Uterus (tissue), 4 donors: ENCODE data around the gene MRPL14. TPM values are rescaled to one million over a fixed set of nuclear protein-coding genes. Genes with fewer than 3 reads are reported as not detected.

Experiments
- DNase-seq, 2 donors: peaks; one replicate each; pipeline ENCODE4 v3.0.0-alpha.2; 2019 to 2020
- H3K27ac ChIP-seq, 2 donors: fragments of 200-600 bp; sonication (generic); 1 replicate in 1 of 2; 2 replicates in 1 of 2; pipeline ENCODE4 v1.5.1; 2016 to 2018
- H3K27me3 ChIP-seq, 2 donors: fragments of 200-600 bp; sonication (generic); one replicate each; pipeline ENCODE4 v1.5.1; 2018 to 2019; ENCODE audit warnings: control low read depth in 1 of 2
- H3K36me3 ChIP-seq, 2 donors: fragments of 200-600 bp; sonication (generic); one replicate each; pipeline ENCODE4 v1.5.1; 2019; ENCODE audit warnings: control low read depth in 1 of 2
- H3K4me1 ChIP-seq, 2 donors: fragments of 200-600 bp; sonication (generic); one replicate each; pipeline ENCODE4 v1.5.1; 2018 to 2019; ENCODE audit warnings: control low read depth in 1 of 2
- H3K4me3 ChIP-seq, 2 donors: fragments of 200-600 bp; sonication (generic); 1 replicate in 1 of 2; 2 replicates in 1 of 2; pipeline ENCODE4 v1.5.1; 2018 to 2019; ENCODE audit warnings: mild to moderate bottlenecking in 1 of 2
- H3K9me3 ChIP-seq, 2 donors: fragments of 200-600 bp; sonication (generic); one replicate each; pipeline ENCODE4 v1.5.1; 2019; ENCODE audit warnings: control low read depth in 1 of 2
- POLR2A ChIP-seq, 2 donors: fragments of 450-650 bp; IDR thresholded peaks; one replicate each; pipeline ENCODE4 v1.6.1; 2016; ENCODE audit warnings: antibody characterized with exemption in 2 of 2, mild to moderate bottlenecking in 1 of 2, moderate library complexity in 1 of 2
- intact Hi-C: fragments of 100-400 bp; cut with DNase I; formaldehyde crosslinking; loops from one replicate; pipeline ENCODE4 v1.15.1; 2023; ENCODE audit warnings: low total_unique reads
- total RNA-seq, 4 donors: library from RNA; depleted of rRNA in 3 of 4; stranded (reverse); fragments of >200 nt in 3 of 4; gene quantifications; one replicate each; pipeline versions ENCODE4 v1.1.0 to v1.2.4, GENCODE V29; 2014 to 2023
- TF ChIP-seq, protein P1 (sequence below), 4 experiments: fragments of 200-600 bp in 2 of 4; fragments of 450-650 bp in 2 of 4; sonication (generic) in 2 of 4; IDR thresholded peaks; one replicate each; pipeline ENCODE4 v1.5.1; 2016 to 2019; ENCODE audit warnings: antibody characterized with exemption in 4 of 4, mild to moderate bottlenecking in 2 of 4, moderate library complexity in 1 of 4
- donor health status: DM: yes; HTN: yes; CAD: no.

Gene MRPL14
- total RNA-seq, 4 donors from 2014 or later: 19.5 to 39.1 (median 33.6) TPM

DNA sequence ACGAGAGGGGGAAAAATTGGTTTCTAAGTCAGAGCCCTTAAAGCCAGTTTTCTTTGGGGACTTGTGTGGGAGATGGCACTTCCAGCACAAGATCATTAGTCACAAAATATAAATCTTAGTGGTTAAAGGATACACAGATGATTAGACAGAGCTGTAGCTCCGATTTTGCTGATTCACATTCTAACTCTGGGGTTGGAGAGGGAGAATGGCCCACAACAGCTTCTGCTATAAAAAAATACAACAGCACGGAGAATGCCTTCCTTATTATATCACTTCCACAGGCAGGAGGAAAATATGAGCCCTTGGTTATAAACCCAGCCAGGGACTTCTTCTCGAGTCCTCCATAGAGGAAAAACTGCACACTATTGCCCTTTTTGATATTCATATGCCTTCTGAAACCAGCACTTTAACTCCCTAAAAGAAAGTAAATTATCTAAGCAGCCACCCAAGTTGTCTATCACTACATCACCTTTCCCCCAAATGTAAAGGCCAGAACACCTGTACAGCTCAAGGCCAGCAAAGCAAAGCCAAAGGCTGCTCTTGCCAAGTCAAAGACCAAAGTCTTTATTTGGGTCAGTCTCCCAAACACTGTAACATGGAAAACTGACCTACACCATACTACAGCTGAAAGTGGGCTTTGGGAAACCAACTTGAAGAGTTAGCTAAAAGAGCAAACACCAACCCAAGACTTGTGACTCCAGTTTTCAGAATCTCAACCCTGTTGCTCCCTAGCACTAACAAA, 10.4 kb downstream of the MRPL14 start:
- H3K27me3 ChIP-seq: no peaks in the 10 kb centered on the region
- no peak overlapping the region for H3K4me3 ChIP-seq
- H3K36me3 ChIP-seq: no peaks in the 10 kb centered on the region
- no peaks in the 10 kb centered on the region for H3K9me3 ChIP-seq
- intact Hi-C loops: no loop called here
- peak overlapping the region; percentile 25 to 81 for H3K27ac ChIP-seq
- no peak for TF ChIP-seq POLR2A (IDR thresholded peaks at IDR 0.05)
- DNase-seq: no peak
- peaks cover 0 to 16% of the 10 kb centered on the region in 2 donors for H3K4me1 ChIP-seq

DNA sequence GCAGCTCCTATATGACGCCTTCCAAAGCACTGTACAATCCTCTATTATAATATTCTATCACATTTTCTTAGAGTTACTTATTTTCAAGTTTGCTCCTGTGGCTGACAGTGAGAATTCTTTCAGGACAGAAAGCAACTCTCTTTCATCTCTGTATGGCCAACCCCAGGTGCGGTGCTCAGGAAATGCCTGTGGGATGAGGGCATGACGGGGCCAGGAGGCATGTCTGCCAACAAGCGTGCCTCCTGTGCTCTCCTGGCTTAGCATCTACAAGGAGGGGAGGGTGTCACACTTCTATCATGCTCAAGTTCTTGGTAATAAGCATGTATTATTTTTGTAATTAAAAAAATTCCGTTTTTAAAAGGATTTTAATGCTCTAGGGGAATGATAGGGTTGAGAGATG, 11.4 kb downstream of the MRPL14 start:
- Histone ChIP-seq H3K27ac (peak overlapping the region in 1 of 2 donors; percentile 81), H3K4me3 (no peak overlapping the region), H3K27me3 (no peaks in the 10 kb centered on the region), H3K4me1 (peaks cover 0 to 12% of the 10 kb centered on the region in 2 donors), H3K36me3 (no peaks in the 10 kb centered on the region), H3K9me3 (no peaks in the 10 kb centered on the region)
- intact Hi-C loops: no loop called here
- no peak for DNase-seq
- TF ChIP-seq, protein P1, sequence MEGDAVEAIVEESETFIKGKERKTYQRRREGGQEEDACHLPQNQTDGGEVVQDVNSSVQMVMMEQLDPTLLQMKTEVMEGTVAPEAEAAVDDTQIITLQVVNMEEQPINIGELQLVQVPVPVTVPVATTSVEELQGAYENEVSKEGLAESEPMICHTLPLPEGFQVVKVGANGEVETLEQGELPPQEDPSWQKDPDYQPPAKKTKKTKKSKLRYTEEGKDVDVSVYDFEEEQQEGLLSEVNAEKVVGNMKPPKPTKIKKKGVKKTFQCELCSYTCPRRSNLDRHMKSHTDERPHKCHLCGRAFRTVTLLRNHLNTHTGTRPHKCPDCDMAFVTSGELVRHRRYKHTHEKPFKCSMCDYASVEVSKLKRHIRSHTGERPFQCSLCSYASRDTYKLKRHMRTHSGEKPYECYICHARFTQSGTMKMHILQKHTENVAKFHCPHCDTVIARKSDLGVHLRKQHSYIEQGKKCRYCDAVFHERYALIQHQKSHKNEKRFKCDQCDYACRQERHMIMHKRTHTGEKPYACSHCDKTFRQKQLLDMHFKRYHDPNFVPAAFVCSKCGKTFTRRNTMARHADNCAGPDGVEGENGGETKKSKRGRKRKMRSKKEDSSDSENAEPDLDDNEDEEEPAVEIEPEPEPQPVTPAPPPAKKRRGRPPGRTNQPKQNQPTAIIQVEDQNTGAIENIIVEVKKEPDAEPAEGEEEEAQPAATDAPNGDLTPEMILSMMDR (IDR thresholded peaks at IDR 0.05): no peak
- TF ChIP-seq POLR2A (IDR thresholded peaks at IDR 0.05): no peak

DNA sequence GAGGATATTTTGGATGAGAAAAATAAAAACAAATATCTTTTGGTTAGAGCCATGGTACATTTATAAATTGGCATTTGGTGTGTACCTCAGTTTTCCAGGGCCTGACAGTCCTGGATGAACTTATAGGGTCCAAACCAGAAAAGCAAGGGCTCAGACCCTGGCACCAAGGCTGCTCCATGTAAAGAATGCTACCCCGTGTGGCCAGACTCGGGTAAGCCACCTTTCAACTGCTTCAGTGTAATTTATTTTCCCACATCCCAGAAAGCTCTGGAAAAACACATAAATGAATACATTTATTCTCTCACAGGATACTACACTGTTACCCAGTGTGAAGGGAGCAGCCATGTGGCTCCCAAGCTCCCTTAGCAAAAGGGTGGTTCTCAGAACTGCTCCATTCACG, 13.8 kb downstream of the MRPL14 start:
- Histone ChIP-seq H3K9me3 (no peaks in the 10 kb centered on the region), H3K27me3 (no peaks in the 10 kb centered on the region), H3K4me3 (no peak overlapping the region), H3K4me1 (peaks cover 0 to 12% of the 10 kb centered on the region in 2 donors), H3K27ac (no peak overlapping the region), H3K36me3 (no peaks in the 10 kb centered on the region)
- DNase-seq: no peak
- intact Hi-C loops: no loop called here
- TF ChIP-seq POLR2A (IDR thresholded peaks at IDR 0.05): no peak
- TF ChIP-seq, protein P1 (IDR thresholded peaks at IDR 0.05): no peak

DNA sequence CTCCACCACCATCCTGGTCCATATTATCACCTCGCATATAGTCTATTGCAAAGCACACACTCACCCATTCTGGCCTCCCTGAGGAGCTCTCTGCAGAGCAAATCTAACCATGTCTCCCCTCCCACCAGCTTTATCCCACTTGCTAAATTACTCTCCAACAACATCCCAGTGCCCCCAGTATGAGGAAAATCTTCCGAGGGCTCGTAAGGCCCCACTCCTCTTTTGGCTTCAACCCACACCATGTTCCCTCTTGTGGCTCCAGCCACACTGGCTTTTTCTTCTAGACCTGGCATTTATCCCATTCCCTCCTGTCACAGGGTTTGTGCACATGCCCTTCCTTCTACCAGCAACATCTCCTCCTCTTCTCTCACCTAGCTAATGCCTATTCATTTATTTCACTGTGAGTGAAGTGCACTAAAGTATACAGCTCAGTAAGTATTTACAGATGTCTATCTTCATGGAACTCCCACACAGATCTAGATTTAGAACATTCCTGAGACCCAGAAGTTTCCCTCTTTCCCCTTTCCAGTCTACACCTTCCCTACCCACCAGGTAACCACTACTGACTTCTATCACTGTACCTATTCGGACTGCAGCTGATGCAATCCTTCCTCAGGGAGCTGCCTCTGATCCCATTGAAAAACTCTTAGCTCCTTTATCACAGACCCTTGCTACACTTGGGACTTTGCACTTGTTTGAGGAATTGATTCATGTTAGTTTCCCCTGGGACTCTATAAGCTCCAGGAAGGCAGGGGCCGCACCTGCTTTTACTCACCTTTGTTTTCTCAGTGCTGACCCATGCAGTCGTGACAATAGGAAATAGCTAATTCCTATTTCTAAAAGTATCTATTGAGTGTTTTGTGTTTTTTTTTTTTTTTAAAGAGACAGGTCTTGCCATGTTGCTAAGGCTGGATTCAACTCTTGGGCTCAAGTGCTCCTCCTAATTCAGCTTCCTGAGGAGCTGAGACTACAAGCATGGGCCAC, 15.5 kb downstream of the MRPL14 start:
- DNase-seq: no peak
- Histone ChIP-seq H3K9me3 (no peaks in the 10 kb centered on the region), H3K36me3 (no peaks in the 10 kb centered on the region), H3K4me1 (peaks cover 0 to under 1% of the 10 kb centered on the region in 2 donors), H3K4me3 (no peak overlapping the region), H3K27me3 (no peaks in the 10 kb centered on the region), H3K27ac (no peak overlapping the region)
- TF ChIP-seq, protein P1 (IDR thresholded peaks at IDR 0.05): no peak
- TF ChIP-seq POLR2A (IDR thresholded peaks at IDR 0.05): no peak
- intact Hi-C loops: no loop called here

DNA sequence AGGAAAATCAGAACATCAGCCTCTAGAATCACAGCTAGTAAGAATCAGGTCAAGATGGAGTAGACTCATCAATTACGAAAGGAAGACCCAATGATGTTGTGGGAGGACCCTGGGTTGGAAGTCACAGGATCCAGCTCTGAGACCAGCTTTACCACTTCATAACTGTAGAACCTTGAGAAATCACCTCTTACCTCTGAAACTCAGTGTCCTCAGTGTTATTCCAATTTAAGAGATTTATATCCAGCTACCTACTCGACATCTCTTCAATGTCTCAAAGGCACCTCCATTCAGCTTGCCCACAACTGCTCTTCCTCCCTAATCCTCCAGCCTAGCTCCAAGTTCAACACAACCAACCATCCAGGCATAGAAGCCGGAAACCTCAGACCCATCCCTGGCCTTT, 16.3 kb downstream of the MRPL14 start:
- Histone ChIP-seq H3K36me3 (no peaks in the 10 kb centered on the region), H3K4me3 (no peak overlapping the region), H3K4me1 (no peaks in the 10 kb centered on the region), H3K9me3 (no peaks in the 10 kb centered on the region), H3K27ac (peak overlapping the region in 1 of 2 donors; percentile 57), H3K27me3 (no peaks in the 10 kb centered on the region)
- intact Hi-C loops: no loop called here
- no peak for DNase-seq
- TF ChIP-seq, protein P1 (IDR thresholded peaks at IDR 0.05): no peak
- no peak for TF ChIP-seq POLR2A (IDR thresholded peaks at IDR 0.05)
